Vagina (tissue), 2 donors: ENCODE data around the gene DDX54.

Experiments
- POLR2A ChIP-seq, 2 donors: fragments of 450-650 bp; IDR thresholded peaks; one replicate each; pipeline ENCODE4 v1.6.1; 2017; ENCODE audit warnings: antibody characterized with exemption in 2 of 2, mild to moderate bottlenecking in 2 of 2, moderate library complexity in 2 of 2
- POLR2AphosphoS5 ChIP-seq, 2 donors: sonication (generic); formaldehyde crosslinking; IDR thresholded peaks; one replicate each; pipeline ENCODE4 v1.9.0; 2017; ENCODE audit warnings: antibody characterized with exemption in 2 of 2, mild to moderate bottlenecking in 2 of 2, low read depth in 1 of 2; ENCODE audit not compliant: insufficient read depth in 1 of 2
- TF ChIP-seq, protein P1 (sequence below), 3 experiments: fragments of 450-650 bp in 2 of 3; fragments of 200-600 bp in 1 of 3; sonication (generic) in 1 of 3; IDR thresholded peaks; one replicate each; pipeline ENCODE4 v1.5.1; 2017 to 2019; ENCODE audit warnings: antibody characterized with exemption in 3 of 3, mild to moderate bottlenecking in 2 of 3, moderate library complexity in 2 of 3

- TF ChIP-seq, protein P1, sequence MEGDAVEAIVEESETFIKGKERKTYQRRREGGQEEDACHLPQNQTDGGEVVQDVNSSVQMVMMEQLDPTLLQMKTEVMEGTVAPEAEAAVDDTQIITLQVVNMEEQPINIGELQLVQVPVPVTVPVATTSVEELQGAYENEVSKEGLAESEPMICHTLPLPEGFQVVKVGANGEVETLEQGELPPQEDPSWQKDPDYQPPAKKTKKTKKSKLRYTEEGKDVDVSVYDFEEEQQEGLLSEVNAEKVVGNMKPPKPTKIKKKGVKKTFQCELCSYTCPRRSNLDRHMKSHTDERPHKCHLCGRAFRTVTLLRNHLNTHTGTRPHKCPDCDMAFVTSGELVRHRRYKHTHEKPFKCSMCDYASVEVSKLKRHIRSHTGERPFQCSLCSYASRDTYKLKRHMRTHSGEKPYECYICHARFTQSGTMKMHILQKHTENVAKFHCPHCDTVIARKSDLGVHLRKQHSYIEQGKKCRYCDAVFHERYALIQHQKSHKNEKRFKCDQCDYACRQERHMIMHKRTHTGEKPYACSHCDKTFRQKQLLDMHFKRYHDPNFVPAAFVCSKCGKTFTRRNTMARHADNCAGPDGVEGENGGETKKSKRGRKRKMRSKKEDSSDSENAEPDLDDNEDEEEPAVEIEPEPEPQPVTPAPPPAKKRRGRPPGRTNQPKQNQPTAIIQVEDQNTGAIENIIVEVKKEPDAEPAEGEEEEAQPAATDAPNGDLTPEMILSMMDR (IDR thresholded peaks at IDR 0.05), result no peak
- TF ChIP-seq POLR2A (IDR thresholded peaks at IDR 0.05) (no peak), POLR2AphosphoS5 (IDR thresholded peaks at IDR 0.05; ENCODE audit: insufficient read depth in 1 of 2, low read depth in 1 of 2) (no peak)
Observed at GRCh38 chr12:113171543-113171942, 13.7 kb downstream of the DDX54 start.
